Measurements from ENCODE around the gene GRIK2. TPM values are rescaled to one million over a fixed set of nuclear protein-coding genes. Genes with fewer than 3 reads are reported as not detected.

Gene GRIK2
- total and polyA plus RNA-seq, 7 donors: 0.03 to 2.9 (median 0.53) TPM; not detected in 1

DNA sequence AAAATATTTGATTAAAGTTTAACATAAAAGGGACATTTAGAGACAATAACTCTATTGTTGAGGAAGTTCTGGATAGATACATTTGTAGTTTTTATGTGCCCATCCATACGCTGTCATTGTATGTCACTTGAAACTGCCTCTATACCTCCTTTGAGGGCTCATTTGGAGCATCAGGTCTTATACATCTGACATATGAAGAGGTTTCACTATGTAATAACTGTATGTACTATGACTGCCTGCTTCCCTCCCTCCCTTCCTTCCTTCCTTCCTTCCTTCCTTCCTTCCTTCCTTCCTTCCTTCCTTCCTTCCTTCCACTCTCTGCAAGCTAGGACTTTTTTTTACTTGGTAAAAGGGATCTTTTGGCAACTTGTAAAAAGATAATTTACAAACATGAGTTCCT is 657.5 kb downstream of the GRIK2 start:
- WGBS, 3 donors: 93 to 100% (median 100%) methylated on average over 1 of the region's 1 CpG

GRCh38 chr6:102051720-102052119 is 658.2 kb downstream of the GRIK2 start:
- 80 to 91% (median 88%) methylated on average over 1 of the region's 1 CpG for WGBS, 3 donors
- no peaks in the 10 kb centered on the region for H3K36me3 ChIP-seq (ENCODE audit: insufficient read depth in 1 of 2, low read depth in 1 of 2)
- no peak overlapping the region for H3K27ac ChIP-seq
- no peak for DNase-seq
- TF ChIP-seq CTCF (IDR thresholded peaks at IDR 0.05): no peak
- H3K27me3 ChIP-seq (ENCODE audit: insufficient read depth in 3 of 3, low read length in 2 of 3): no peaks in the 10 kb centered on the region
- no peak overlapping the region for H3K4me3 ChIP-seq
- H3K9me3 ChIP-seq: no peaks in the 10 kb centered on the region
- intact Hi-C loops (cut with DNase I): no loop called here
- no peak for ATAC-seq
- no peaks in the 10 kb centered on the region for H3K4me1 ChIP-seq

More for the DNA sequence above, 657.5 kb downstream of the GRIK2 start:
- intact Hi-C loops (cut with DNase I): no loop called here
- TF ChIP-seq CTCF (IDR thresholded peaks at IDR 0.05): no peak
- H3K36me3 ChIP-seq (ENCODE audit: insufficient read depth in 1 of 2, low read depth in 1 of 2): no peaks in the 10 kb centered on the region
- no peak for DNase-seq
- H3K4me3 ChIP-seq: no peak overlapping the region
- no peak for ATAC-seq
- H3K4me1 ChIP-seq: no peaks in the 10 kb centered on the region
- no peak overlapping the region for H3K27ac ChIP-seq
- no peaks in the 10 kb centered on the region for H3K9me3 ChIP-seq
- H3K27me3 ChIP-seq (ENCODE audit: insufficient read depth in 3 of 3, low read length in 2 of 3): no peaks in the 10 kb centered on the region

- Histone ChIP-seq H3K4me1 (no peaks in the 10 kb centered on the region), H3K36me3 (ENCODE audit: insufficient read depth in 1 of 2, low read depth in 1 of 2) (no peaks in the 10 kb centered on the region), H3K27me3 (ENCODE audit: insufficient read depth in 3 of 3, low read length in 2 of 3) (no peaks in the 10 kb centered on the region), H3K4me3 (no peak overlapping the region), H3K9me3 (no peaks in the 10 kb centered on the region), H3K27ac (no peak overlapping the region)
- TF ChIP-seq CTCF (IDR thresholded peaks at IDR 0.05): no peak
- ATAC-seq (no peak), DNase-seq (no peak)
- intact Hi-C loops (cut with DNase I): no loop called here
- WGBS, 3 donors: 65 to 71% (median 65%) methylated on average over 1 of the region's 1 CpG
These were observed 670.6 kb downstream of the GRIK2 start for GRCh38 chr6:102064142-102064541.

- ATAC-seq (no peak), DNase-seq (no peak)
- intact Hi-C loops (cut with DNase I): no loop called here
- Histone ChIP-seq H3K9me3 (no peaks in the 10 kb centered on the region), H3K36me3 (ENCODE audit: insufficient read depth in 1 of 2, low read depth in 1 of 2) (no peaks in the 10 kb centered on the region), H3K27ac (no peak overlapping the region), H3K4me1 (no peaks in the 10 kb centered on the region), H3K27me3 (ENCODE audit: insufficient read depth in 3 of 3, low read length in 2 of 3) (no peaks in the 10 kb centered on the region), H3K4me3 (no peak overlapping the region)
- WGBS, 3 donors: 67 to 78% (median 74%) methylated on average over 1 of the region's 1 CpG
- no peak for TF ChIP-seq CTCF (IDR thresholded peaks at IDR 0.05)
These were observed 672.8 kb downstream of the GRIK2 start for GRCh38 chr6:102066301-102066700.

DNA sequence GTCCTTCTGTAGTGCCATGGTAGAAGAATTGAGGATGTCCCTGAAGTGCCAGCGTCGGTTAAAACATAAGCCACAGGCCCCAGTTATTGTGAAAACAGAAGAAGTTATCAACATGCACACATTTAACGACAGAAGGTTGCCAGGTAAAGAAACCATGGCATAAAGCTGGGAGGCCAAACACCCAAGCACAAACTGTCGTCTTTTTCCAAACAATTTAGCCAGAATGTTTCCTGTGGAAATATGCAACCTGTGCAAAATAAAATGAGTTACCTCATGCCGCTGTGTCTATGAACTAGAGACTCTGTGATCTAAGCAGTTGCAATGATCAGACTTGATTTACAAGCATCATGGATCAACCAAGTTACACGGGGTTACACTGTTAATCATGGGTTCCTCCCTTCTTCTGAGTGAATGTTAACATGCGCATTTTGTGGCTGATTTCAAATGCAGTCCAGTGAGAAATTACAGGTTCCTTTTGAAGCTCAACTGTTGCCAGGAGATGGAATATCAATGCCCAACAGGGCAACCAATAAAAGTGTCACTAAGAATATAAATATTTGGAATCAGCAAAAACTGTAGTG is 674.9 kb downstream of the GRIK2 start:
- intact Hi-C loops (cut with DNase I): no loop called here
- Histone ChIP-seq H3K27ac (no peak overlapping the region), H3K27me3 (ENCODE audit: insufficient read depth in 3 of 3, low read length in 2 of 3) (no peaks in the 10 kb centered on the region), H3K36me3 (ENCODE audit: insufficient read depth in 1 of 2, low read depth in 1 of 2) (no peaks in the 10 kb centered on the region), H3K4me1 (no peaks in the 10 kb centered on the region), H3K4me3 (no peak overlapping the region), H3K9me3 (no peaks in the 10 kb centered on the region)
- 48 to 61% (median 52%) methylated on average over 7 of the region's 7 CpGs for WGBS, 3 donors
- TF ChIP-seq CTCF (IDR thresholded peaks at IDR 0.05): no peak
- no peak for ATAC-seq
- DNase-seq: no peak

Data from psoas muscle (tissue), 8 donors.